ENCODE measurements around the gene ATRAID.
A peak's percentile ranks its signal among the peaks of the same experiment; 100 is the strongest.
"Not testable (repeated sequence)": the region's sequence is repeated elsewhere in the genome, so short reads cannot be mapped to it uniquely, and the experiment has no call there.

Gene ATRAID

DNA sequence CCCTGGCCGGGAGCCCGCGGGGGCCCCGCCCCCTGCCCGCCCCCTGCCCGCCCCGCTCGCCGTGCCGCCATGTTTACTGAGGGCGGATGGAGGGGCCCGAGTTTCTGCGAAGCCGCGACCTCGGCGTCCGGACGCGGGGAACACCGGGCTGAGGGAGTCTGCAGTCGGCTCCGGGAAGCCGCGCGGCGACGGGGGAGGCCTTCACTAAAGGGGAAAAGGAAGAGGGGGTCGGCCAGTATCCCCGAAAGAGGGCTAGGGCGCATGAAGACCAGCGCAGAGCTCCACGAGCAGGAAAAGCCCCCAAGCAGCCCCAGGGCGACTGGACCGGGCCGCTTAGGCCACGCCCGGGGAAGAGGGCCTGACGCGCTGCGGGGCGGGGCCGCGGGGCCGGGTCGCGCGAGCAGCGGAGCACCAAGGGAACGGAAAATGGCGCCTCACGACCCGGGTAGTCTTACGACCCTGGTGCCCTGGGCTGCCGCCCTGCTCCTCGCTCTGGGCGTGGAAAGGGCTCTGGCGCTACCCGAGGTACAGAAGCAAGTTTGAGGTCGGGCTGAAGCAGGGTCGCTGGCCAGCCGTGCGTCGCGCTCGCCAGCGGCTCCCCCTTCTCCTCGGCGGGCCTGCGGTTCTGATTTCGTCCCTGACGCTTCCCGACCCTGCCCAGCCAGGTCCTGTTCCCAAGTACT, at the start of gene ATRAID, which contains the start of gene SLC5A6:
TSS of gene ATRAID (plus strand) at position 99 of the 683 bp plus-strand sequence. CDS start at position 427, 328 bp downstream.
TSS of gene SLC5A6 (minus strand) at position 326 of the 683 bp plus-strand sequence. CDS start 4,618 bp downstream, outside the sequence.
- peak; percentile 93 for DNase-seq

- DNase-seq: peak; percentile 75
Measured at GRCh38 chr2:27162151-27163121, 49.4 kb upstream of the ATRAID start.

DNA sequence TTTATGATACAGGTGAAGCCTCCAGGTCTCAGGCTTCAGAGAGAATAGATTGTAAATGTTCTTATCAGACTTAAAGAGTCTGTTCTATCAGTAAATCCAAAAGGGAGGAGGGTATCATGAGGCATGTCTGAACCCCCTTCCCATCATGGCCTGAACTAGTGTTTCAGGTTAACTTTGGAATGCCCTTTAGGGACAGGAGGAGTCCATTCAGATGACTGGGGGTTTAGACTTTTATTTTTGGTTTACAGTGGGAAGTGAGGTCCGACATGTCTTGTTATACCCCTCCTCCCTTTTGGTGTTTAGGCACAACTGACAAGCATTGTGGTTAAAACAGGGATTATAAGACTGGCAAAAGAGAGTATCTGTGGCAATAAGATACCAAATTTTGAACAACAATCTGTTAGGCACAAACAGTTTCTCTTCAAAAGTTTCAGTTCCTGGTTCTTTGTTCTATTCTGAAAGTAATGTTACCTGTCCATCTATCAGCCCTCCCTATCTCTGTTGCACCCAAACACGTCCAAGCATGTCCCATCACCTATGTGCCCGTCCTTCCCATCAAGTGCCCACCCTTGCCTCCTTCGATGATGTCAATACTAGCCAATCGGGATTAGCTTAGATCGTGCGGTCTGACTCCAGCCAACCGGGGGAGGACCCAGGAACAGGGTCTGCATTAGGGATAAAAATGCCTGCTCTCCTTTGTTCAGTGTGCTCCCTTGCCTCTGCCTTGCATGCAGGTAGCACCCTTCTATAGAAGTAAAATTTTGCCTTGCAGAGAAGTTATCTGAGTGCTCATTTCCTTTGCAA, 46.7 kb upstream of the ATRAID start:
- peak; percentile 29 for DNase-seq

DNA sequence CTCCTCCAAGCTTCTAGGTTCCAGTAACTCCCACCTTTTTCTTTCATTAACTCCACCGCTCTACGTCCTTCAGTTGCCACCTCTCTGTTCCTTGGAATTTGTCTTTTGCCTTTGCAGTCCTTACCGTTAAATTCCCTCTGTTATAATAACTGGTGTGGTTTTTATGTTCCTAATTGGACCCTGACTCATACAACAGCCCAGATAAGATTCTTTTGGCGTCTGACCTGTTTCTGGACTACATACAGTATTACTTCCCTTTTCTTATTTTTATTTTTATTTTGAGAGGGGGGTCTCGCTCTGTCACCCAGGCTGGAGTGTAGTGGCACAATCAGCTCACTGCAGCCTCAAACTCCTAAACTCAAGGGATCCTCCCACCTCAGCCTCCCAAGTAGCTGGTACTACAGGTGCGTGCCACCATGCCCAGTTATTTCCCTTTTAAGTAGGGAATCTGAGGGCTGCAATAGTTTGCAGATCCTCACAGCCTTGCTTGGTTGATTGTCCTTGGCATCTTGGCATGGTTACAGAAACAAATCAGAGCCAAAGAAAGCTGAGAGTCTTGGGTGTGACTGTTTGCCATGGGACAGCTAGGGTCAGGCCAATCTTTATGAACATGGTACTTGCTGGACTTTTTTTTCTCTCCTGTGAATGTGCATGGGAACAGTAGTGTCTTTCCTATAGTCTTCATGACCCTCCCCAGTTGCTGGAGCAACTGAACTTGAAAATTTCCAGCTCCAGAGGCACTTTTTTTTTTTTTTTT, 41.1 kb upstream of the ATRAID start:
- peak; percentile 56 for DNase-seq

DNA sequence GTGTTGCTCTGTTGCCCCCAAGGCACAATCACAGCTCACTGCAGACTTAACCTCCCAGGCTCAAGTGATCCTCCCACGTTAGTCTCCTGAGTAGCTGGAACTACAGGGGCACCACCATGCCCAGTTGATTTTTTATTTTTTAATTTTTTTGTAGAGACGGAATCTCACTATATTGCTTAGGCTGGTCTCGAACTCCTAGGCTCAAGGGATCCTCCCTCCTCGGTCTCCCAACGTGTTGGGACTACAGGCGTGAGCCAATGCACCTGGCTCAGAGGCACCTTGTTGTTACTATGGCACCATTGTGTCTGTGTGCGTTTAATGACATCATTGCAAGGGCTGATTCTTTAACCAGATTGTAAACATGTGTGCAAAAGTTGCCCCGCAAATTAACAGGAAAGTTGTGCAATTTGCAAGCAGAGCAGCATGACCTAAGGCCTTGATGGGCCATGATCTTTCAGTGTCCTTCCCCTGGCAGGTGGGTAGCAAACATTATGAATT, 40.4 kb upstream of the ATRAID start:
- DNase-seq: no peak

GRCh38 chr2:27174638-27175037, 37.2 kb upstream of the ATRAID start:
- no peak for DNase-seq

- no peak for DNase-seq
Measured at GRCh38 chr2:27175330-27175729, 36.5 kb upstream of the ATRAID start.

GRCh38 chr2:27175781-27176180, 36.1 kb upstream of the ATRAID start:
- not testable (repeated sequence) for DNase-seq

DNA sequence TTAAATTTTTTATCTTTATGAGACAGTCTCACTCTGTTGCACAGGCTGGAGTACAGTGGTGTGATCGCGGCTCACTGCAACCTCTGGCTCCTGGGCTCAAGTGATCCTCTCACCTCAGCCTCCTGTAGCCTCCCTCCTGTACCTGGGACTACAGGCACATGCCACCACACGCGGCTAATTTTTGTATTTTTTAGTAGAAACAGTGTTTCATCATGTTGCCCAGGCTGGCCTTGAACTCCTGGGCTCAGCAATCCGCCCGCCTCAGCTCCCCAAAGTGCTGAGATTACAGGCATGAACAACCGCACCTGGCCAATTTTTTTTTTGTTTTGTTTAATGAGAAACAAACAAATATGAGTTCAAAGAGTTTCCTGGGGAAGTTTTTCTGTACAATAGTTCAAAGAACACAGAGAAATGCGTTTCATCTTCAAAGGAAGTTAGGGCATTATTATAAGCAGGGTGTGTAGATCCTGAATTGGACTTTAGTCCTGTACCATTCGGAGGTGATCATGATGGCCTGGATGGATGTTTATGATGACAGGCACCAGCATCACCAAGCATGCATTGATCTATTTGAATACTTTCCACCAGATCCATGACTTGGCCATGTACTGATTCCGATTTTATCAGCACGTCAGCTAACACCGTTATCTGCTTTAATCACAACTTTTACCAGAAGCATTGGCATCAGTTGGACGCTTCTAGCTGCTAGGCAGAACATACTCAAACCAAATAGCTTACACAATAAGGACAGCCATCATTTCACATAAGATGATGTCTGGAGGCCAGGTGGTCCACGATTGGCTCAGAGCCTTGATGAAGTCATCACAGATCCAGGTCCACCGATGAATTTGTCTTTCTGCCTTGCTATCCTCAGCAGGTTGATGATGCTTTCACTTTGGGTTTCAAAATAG, 34.1 kb upstream of the ATRAID start:
- no peak for DNase-seq

DNA sequence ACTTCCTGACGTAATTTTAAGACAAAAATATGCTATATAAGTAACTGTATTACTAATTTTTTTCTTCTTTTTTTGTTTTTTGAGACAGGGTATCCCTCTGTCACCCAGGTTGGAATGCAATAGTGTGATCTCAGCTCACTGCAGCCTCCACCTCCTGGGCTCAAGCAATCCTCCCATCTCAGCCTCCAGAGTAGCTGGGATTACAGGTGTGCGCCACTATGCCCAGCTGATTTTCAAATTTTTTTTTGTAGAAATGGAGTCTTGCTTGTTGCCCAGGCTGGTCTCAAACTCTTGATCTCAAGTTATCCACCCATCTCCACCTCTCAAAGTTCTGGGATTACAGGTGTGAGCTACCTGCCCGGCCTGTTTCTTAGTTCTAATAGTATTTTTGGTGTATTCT, 33.4 kb upstream of the ATRAID start:
- no peak for DNase-seq

- DNase-seq: peak; percentile 10
Measured at GRCh38 chr2:27179344-27180000, 32.4 kb upstream of the ATRAID start.

DNA sequence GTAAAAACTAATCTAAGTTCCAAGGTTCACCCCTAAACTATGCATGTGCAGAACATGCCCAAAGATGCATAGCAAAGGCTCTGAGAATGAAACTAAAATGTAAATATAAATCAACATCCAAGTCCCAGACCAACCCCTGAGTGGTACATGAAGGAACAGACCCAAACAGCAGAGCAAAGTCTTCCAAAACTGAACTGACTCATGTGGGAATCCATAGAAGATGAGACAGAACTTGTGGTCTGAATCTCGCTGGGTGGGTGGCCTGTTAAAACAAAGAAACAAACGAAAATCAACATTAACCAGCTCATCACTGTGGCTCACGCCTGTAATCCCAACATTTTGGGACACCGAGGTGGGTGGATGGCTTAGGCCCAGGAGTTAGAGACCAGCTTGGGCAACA, 29.5 kb upstream of the ATRAID start:
- DNase-seq: no peak

GRCh38 chr2:27184115-27184514, 27.7 kb upstream of the ATRAID start:
- DNase-seq: no peak

DNA sequence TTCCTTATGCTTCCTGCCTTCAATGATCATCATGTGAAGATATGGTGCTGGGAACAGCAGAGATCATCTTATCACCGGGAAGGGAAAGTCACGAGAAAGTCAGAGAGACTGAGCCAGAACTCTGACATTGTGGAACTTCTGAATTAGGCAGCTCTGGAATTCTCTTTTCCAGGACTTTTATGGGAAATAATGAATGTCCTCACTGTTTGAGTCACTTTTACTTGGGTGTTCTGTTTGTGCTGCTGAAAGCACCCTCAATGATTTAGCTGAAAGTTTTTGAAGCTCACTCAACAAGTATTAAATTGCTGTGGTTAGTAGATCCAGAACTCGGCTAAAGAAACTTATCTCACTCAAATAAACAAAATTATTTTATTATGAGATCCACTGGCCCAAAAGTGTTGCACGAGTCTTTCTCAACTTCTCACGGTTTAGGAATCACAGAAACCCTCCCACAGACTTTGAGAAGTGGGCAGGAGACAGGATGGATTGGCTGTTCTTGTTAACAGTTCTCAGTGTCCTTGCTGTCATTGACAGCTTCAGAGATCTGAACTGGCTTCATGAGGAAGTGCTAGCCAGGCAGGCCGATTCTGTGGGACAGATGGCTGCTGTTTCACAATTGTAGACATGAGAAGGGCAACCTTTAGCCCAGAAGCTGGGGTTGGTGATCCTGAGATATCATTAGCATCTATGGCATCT, 26.4 kb upstream of the ATRAID start:
- peak; percentile 75 for DNase-seq

DNA sequence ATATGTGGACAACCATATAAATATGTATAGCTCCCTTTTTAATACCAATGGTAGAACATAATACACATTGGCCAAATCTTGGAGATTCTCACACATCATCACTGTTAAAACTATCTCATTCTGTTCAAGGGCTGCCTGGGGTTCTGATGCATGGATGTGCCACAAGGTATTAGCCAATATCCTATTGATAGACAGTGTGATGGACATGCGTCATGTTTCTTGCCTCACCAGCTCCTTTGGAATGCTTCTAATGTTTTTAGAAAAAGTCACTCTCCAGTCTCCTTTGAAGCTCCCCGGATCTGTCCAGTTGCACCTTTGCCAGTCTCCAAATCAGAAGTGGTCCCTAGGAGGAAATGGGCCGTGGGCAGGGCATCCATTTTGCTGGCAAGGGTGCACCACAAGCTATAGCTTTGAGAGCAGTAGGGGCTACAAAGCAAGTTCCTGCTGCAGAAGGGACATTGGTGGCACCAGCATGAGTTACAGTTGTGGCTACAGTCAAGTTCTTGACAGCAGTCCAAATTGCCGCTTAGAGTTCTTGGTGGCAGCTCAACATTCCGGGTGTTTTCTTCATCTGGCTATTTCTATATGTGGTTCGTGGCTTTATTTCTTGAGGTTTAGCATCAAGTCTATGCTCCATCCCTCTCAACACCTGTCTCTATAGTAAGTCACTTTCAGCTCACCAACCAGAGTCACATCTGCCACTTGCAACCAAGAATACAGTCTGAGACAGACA, 25.1 kb upstream of the ATRAID start:
- DNase-seq: no peak

DNA sequence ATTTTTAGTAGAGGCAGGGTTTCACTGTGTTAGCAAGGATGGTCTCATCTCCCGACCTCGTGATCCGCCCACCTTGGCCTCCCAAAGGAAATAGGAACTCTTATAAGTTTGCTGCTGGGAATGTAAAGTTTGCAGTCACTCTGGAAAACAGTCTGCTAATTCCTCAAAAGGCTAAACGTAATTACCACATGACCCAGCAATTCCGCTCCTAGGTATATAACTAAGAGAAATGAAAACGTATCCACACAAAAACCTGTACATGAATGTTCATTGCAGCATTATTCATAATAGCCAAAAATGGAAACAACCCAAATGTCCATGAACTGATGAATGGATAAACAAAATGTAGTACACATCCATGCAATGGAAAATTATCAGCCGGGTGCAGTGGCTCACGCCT, 21.9 kb upstream of the ATRAID start:
- DNase-seq: no peak

GRCh38 chr2:27191070-27191829, 20.6 kb upstream of the ATRAID start:
- DNase-seq: peak; percentile 79
